Left lung (tissue), 10 donors: Measurements from ENCODE around the gene CHST10. TPM values are rescaled to one million over a fixed set of nuclear protein-coding genes. Genes with fewer than 3 reads are reported as not detected.
A peak's percentile ranks its signal among the peaks of the same experiment; 100 is the strongest.

ENCODE experiments used
- ATAC-seq: fragments of 200-7000 bp; cut with Tn5 transposase; one replicate; pipeline ENCODE4 v1.9.1; 2020; ENCODE audit warnings: moderate library complexity
- DNase-seq, 4 donors: peaks; one replicate each; pipeline ENCODE4 v3.0.0-alpha.2; 2013 to 2020
- H3K27ac ChIP-seq, 2 donors: fragments of 200-600 bp; sonication (generic) in 1 of 2; one replicate each; pipeline versions ENCODE4 v1.5.0 to v1.8.0; 2020 to 2021
- H3K27me3 ChIP-seq, 2 donors: fragments of 200-600 bp; sonication (generic) in 1 of 2; one replicate each; pipeline versions ENCODE4 v1.5.0 to v1.8.0; 2020 to 2021
- H3K36me3 ChIP-seq, 2 donors: fragments of 200-600 bp; sonication (generic) in 1 of 2; one replicate each; pipeline versions ENCODE4 v1.5.0 to v1.8.0; 2020 to 2021
- H3K4me1 ChIP-seq, 2 donors: fragments of 200-600 bp; one replicate each; pipeline ENCODE4 v1.8.0; 2021
- H3K4me3 ChIP-seq, 2 donors: fragments of 200-600 bp; sonication (generic) in 1 of 2; one replicate each; pipeline versions ENCODE4 v1.5.0 to v1.8.0; 2020 to 2021; ENCODE audit warnings: mild to moderate bottlenecking in 1 of 2
- H3K9me3 ChIP-seq, 2 donors: fragments of 200-600 bp; sonication (generic) in 1 of 2; one replicate each; pipeline versions ENCODE4 v1.5.0 to v1.8.0; 2020 to 2021
- CTCF ChIP-seq, 2 donors: fragments of 200-600 bp; sonication (generic) in 1 of 2; IDR thresholded peaks; one replicate each; pipeline versions ENCODE4 v1.5.0 to v1.8.0; 2021; ENCODE audit warnings: antibody characterized with exemption in 2 of 2
- intact Hi-C, 2 donors: fragments of 100-400 bp; cut with DNase I; formaldehyde crosslinking; loops; one replicate each; pipeline versions ENCODE4 v1.11.2 to v1.14.2; 2022
- polyA plus RNA-seq, 6 donors: library from polyadenylated mRNA; unstranded; fragments of 120-200 nt; gene quantifications; one replicate each; pipeline ENCODE4 v1.2.1, GENCODE V29; 2013; ENCODE audit not compliant: insufficient read length in 6 of 6
- total RNA-seq, 2 donors: library from RNA; stranded (reverse); fragmentation: NEBNext Ultra II Directional; extraction: Animal tissue kit (Norgen Biotek cat#: 25700); gene quantifications; one replicate each; pipeline ENCODE4 v1.2.1, GENCODE V29; 2021
- donor health status: DM: no; HTN: yes; CAD: no.
- donor health status: DM: no; HTN: no; CAD: no.

Gene CHST10
- total and polyA plus RNA-seq, 8 donors, result 7.3 to 32.1 (median 28.7) TPM

- DNase-seq (no peak), ATAC-seq (no peak)
- Histone ChIP-seq H3K4me3 (no peak overlapping the region), H3K36me3 (no peaks in the 10 kb centered on the region), H3K4me1 (peaks cover 0 to 17% of the 10 kb centered on the region in 2 donors), H3K9me3 (no peaks in the 10 kb centered on the region), H3K27ac (no peak overlapping the region), H3K27me3 (peaks cover 0 to 14% of the 10 kb centered on the region in 2 donors)
- TF ChIP-seq CTCF (IDR thresholded peaks at IDR 0.05), result no peak
- intact Hi-C loops, result no loop called here
Observed at GRCh38 chr2:100412466-100412865, 5.0 kb downstream of the CHST10 start.

- ATAC-seq (no peak), DNase-seq (no peak)
- H3K36me3 ChIP-seq, result no peaks in the 10 kb centered on the region
- peaks cover 0 to 8% of the 10 kb centered on the region in 2 donors for H3K27me3 ChIP-seq
- intact Hi-C loops, result no loop called here
- peaks cover 0 to 15% of the 10 kb centered on the region in 2 donors for H3K4me1 ChIP-seq
- H3K27ac ChIP-seq, result no peak overlapping the region
- H3K4me3 ChIP-seq, result no peak overlapping the region
- H3K9me3 ChIP-seq, result no peaks in the 10 kb centered on the region
- no peak for TF ChIP-seq CTCF (IDR thresholded peaks at IDR 0.05)
Observed at GRCh38 chr2:100411841-100412292, 5.6 kb downstream of the CHST10 start.

DNA sequence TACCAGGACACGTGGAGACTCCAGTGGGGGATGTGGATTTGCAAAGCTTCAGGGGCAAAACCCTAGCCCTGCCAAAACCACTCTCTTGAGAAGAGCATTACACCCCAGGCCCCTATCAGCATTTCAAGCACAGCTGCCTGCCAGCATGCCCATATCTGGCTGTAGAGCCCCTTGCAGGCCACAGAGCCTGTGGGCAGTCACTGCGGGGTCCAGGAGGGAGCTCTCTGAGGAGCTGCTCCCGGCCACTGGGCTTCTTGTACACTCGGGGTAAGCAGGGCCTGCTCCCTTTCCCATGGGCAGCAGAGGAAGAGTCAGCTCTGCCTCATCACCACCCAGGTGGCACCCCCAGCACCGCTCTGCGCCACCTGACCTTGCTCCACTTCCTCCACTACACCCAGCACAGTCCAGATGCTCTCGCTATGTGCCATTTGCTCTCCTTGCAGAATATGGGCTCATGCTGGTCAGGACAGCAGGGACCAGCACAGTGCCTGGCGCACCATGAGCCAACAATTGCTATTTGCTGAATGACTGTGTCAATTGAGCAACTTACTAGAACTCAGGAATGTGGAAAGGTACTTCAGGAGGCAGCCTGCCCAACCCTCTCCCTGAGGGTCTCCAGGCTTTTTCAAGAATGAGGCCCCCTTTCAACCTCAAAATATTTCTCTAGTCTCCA lies 7.4 kb downstream of the CHST10 start:
- Histone ChIP-seq H3K27ac (no peak overlapping the region), H3K4me1 (no peaks in the 10 kb centered on the region), H3K4me3 (no peak overlapping the region), H3K27me3 (no peaks in the 10 kb centered on the region), H3K9me3 (no peaks in the 10 kb centered on the region), H3K36me3 (peaks cover 0 to 14% of the 10 kb centered on the region in 2 donors)
- TF ChIP-seq CTCF (IDR thresholded peaks at IDR 0.05), result no peak
- intact Hi-C loops, result no loop called here
- ATAC-seq (peak; percentile 57), DNase-seq (no peak)

DNA sequence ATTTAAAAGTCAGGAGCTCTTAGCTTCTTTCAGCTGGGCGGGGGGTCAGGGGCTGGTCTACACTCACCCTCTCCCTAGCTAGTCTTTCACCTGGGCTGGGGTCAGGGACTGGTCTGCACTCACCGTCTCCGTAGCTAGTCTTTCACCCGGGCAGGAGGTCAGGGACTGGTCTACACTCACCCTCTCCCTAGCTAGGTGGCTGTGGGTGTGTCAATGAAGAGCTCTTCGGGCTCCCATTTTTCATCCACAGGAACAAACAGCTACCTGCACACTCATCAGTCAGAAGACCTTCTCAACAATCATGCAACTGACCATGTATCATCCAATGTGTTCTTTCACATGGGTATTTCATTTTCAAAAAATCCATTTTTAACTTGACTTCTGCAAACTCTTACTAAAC lies 8.0 kb downstream of the CHST10 start:
- peak; percentile 57 for ATAC-seq
- no peak overlapping the region for H3K4me3 ChIP-seq
- H3K4me1 ChIP-seq, result no peaks in the 10 kb centered on the region
- no peaks in the 10 kb centered on the region for H3K27me3 ChIP-seq
- H3K9me3 ChIP-seq, result no peaks in the 10 kb centered on the region
- intact Hi-C loops, result no loop called here
- DNase-seq, result no peak
- H3K27ac ChIP-seq, result no peak overlapping the region
- peaks cover 0 to 16% of the 10 kb centered on the region in 2 donors for H3K36me3 ChIP-seq
- no peak for TF ChIP-seq CTCF (IDR thresholded peaks at IDR 0.05)

- H3K36me3 ChIP-seq, result peaks cover 0 to 19% of the 10 kb centered on the region in 2 donors
- DNase-seq, result no peak
- no peaks in the 10 kb centered on the region for H3K9me3 ChIP-seq
- no peaks in the 10 kb centered on the region for H3K4me1 ChIP-seq
- no peak for TF ChIP-seq CTCF (IDR thresholded peaks at IDR 0.05)
- ATAC-seq, result no peak
- intact Hi-C loops, result no loop called here
- no peak overlapping the region for H3K27ac ChIP-seq
- H3K4me3 ChIP-seq, result no peak overlapping the region
- no peaks in the 10 kb centered on the region for H3K27me3 ChIP-seq
Observed at GRCh38 chr2:100408941-100409340, 8.5 kb downstream of the CHST10 start.
